Middle frontal gyrus (tissue), 1 donor: ENCODE data around the gene C1QTNF9.
"Not testable (repeated sequence)": the region's sequence is repeated elsewhere in the genome, so short reads cannot be mapped to it uniquely, and the experiment has no call there.

ENCODE experiments used
- DNase-seq: peaks from one replicate; pipeline ENCODE4 v3.0.0-alpha.2; 2015; ENCODE audit warnings: low spot score; ENCODE audit errors: extremely low spot score

Gene C1QTNF9

GRCh38 chr13:24281188-24282008 is 28.0 kb upstream of the C1QTNF9 start:
- DNase-seq = no peak

GRCh38 chr13:24282256-24282655 is 27.1 kb upstream of the C1QTNF9 start:
- no peak for DNase-seq

- DNase-seq = no peak
These were observed 24.4 kb upstream of the C1QTNF9 start for GRCh38 chr13:24284889-24285565.

- no peak for DNase-seq
These were observed 22.8 kb upstream of the C1QTNF9 start for GRCh38 chr13:24286624-24287023.

- no peak for DNase-seq
These were observed 21.6 kb upstream of the C1QTNF9 start for GRCh38 chr13:24287748-24288287.

GRCh38 chr13:24288870-24289269 is 20.5 kb upstream of the C1QTNF9 start:
- no peak for DNase-seq

GRCh38 chr13:24290280-24290932 is 19.0 kb upstream of the C1QTNF9 start:
- no peak for DNase-seq

GRCh38 chr13:24292481-24292880 is 16.9 kb upstream of the C1QTNF9 start:
- DNase-seq = no peak

GRCh38 chr13:24293746-24294145 is 15.6 kb upstream of the C1QTNF9 start:
- no peak for DNase-seq

GRCh38 chr13:24299488-24300114 is 9.8 kb upstream of the C1QTNF9 start:
- no peak for DNase-seq

- DNase-seq = no peak
These were observed 7.9 kb upstream of the C1QTNF9 start for GRCh38 chr13:24301434-24301833.

GRCh38 chr13:24301911-24302310 is 7.5 kb upstream of the C1QTNF9 start:
- DNase-seq = no peak

- DNase-seq = no peak
These were observed 4.8 kb upstream of the C1QTNF9 start for GRCh38 chr13:24304620-24305019.

- DNase-seq = no peak
These were observed 2.7 kb upstream of the C1QTNF9 start for GRCh38 chr13:24306632-24307031.

- no peak for DNase-seq
These were observed 1.9 kb upstream of the C1QTNF9 start for GRCh38 chr13:24307211-24308067.

GRCh38 chr13:24308068-24308445 is 1.3 kb upstream of the C1QTNF9 start:
- no peak for DNase-seq

- no peak for DNase-seq
These were observed 826 bp upstream of the C1QTNF9 start for GRCh38 chr13:24308488-24309020.

- DNase-seq = no peak
These were observed 4.1 kb downstream of the C1QTNF9 start for GRCh38 chr13:24313439-24313838.

GRCh38 chr13:24317835-24318234 is 8.5 kb downstream of the C1QTNF9 start:
- not testable (repeated sequence) for DNase-seq

- DNase-seq = not testable (repeated sequence)
These were observed 9.5 kb downstream of the C1QTNF9 start for GRCh38 chr13:24318878-24319277.
